AG04449 (cell line): Measurements from ENCODE around the gene TMEM167A.
"Not testable (repeated sequence)": the region's sequence is repeated elsewhere in the genome, so short reads cannot be mapped to it uniquely, and the experiment has no call there.

ENCODE experiments used
- CTCF ChIA-PET: fragments of 350-600 bp; formaldehyde crosslinking; extraction: SDS; loops from one replicate; lab custom pipeline; 2021; ENCODE audit warnings: antibody characterized with exemption; lab: Yijun Ruan, JAX
- POLR2A ChIA-PET: fragments of 400-600, 350-600 bp; formaldehyde crosslinking; extraction: SDS; loops from one replicate; lab custom pipeline; 2020; ENCODE audit warnings: antibody characterized with exemption, inconsistent platforms; lab: Yijun Ruan, JAX
- DNase-seq: peaks from one replicate; pipeline ENCODE4 v3.0.0-alpha.2; 2010; ENCODE audit warnings: low read depth, low spot score
- H3K4me3 ChIP-seq: 2 replicates; pipeline ENCODE4 v1.5.1; 2011; ENCODE audit warnings: low read depth, mild to moderate bottlenecking, control low read depth, low read length
- TF ChIP-seq, protein P1 (sequence below): IDR thresholded peaks from one replicate; pipeline ENCODE4 v1.5.1; 2011; ENCODE audit warnings: mild to moderate bottlenecking, moderate library complexity, low read length, control low read depth, inconsistent platforms; ENCODE audit not compliant: insufficient read depth; ENCODE audit errors: missing control alignments

TMEM167A gene

DNA sequence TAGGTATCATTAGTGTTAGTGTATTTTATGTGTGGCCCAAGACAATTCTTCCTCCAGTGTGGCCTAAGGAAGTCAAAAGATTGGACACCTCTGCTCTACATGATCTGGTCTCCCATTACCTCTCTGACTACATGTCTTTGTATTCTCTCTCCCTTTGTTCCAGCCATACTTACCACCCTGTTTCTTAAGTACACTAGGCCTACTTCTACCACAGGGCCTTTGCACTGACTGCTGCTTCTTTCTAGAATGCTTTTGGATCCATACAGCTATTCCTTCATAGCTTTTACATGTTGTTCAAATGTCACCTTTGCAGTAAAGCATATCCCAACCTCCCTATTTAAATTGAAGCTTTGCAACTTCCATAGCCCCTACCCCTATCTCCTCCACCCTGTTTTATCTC lies 5.6 kb upstream of the TMEM167A start:
- TF ChIP-seq, protein P1, sequence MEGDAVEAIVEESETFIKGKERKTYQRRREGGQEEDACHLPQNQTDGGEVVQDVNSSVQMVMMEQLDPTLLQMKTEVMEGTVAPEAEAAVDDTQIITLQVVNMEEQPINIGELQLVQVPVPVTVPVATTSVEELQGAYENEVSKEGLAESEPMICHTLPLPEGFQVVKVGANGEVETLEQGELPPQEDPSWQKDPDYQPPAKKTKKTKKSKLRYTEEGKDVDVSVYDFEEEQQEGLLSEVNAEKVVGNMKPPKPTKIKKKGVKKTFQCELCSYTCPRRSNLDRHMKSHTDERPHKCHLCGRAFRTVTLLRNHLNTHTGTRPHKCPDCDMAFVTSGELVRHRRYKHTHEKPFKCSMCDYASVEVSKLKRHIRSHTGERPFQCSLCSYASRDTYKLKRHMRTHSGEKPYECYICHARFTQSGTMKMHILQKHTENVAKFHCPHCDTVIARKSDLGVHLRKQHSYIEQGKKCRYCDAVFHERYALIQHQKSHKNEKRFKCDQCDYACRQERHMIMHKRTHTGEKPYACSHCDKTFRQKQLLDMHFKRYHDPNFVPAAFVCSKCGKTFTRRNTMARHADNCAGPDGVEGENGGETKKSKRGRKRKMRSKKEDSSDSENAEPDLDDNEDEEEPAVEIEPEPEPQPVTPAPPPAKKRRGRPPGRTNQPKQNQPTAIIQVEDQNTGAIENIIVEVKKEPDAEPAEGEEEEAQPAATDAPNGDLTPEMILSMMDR, result no peak
- DNase-seq, result no peak
- ChIA-PET CTCF (no interaction called here), POLR2A (no interaction called here)
- H3K4me3 ChIP-seq, result no peak overlapping the region

- ChIA-PET POLR2A (interaction anchor here (0.6 to 0.9 kb wide), 5 partner anchors 18 to 812 kb away, joined by 3 read pairs; no protein-coding TSS in a partner anchor), CTCF (interaction anchor here (0.6 to 1.0 kb wide), 3 partner anchors 8 to 728 kb away, joined by 3 to 5 read pairs (median 3); no protein-coding TSS in a partner anchor)
- peak overlapping the region; percentile 85 for H3K4me3 ChIP-seq
- no peak for DNase-seq
- TF ChIP-seq, protein P1, result no peak
These were observed 568 bp upstream of the TMEM167A start for GRCh38 chr5:83077662-83078261.

DNA sequence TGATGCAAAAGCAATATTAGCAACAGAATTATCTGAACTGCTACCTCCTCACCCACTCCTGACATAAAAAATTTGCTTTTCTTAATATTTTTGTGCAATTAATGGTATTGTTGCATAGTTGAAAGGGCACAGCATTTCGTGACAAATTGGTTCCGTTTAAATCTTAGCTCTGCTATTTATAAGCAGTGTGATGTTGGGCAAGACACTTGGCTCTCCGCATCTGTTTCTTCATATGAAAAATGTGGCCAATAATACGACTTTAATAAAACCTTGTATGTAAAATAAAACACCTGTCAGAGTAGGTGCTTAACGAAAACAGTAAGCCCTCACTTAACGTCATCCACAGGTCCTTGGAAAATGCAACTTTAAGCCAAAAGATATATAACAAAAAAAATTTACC lies 4.2 kb downstream of the TMEM167A start:
- TF ChIP-seq, protein P1, result no peak
- DNase-seq, result no peak
- no peak overlapping the region for H3K4me3 ChIP-seq
- ChIA-PET POLR2A (no interaction called here), CTCF (no interaction called here)

DNA sequence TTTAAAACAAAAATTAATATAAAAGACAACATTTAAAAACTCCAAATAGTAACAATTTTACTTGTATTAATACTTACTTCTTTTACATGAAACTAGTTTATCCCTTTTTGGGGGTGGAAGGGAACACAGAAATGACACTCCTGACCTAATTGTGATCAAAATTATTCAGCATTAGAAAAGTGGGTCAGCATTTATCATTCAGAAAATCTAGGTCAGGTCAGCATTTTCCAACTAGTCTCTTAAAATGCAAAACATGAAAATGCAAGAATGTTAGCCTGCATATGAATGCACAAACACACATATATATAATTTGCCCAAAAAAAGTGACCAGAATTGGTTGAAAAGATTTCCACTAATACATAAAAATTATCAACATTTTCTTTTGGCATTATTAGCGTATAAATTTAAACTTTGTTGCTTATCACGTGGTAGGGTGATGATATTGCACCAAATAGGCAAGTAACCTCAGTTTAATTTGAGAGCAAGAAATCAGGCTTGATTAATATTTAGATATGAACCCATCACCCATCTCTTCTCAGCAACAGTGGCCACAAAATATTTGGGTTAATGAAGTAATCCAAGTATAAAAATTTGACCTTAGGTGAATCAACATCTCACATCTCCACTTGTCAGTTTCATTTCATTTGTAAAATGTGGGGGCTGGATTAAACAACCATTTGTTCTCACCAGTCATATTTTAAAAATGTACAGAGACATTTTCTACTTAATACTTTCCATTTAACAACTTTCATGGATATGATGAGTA lies 5.7 kb downstream of the TMEM167A start:
- TF ChIP-seq, protein P1, result no peak
- H3K4me3 ChIP-seq, result no peak overlapping the region
- no peak for DNase-seq
- ChIA-PET CTCF (no interaction called here), POLR2A (no interaction called here)

DNA sequence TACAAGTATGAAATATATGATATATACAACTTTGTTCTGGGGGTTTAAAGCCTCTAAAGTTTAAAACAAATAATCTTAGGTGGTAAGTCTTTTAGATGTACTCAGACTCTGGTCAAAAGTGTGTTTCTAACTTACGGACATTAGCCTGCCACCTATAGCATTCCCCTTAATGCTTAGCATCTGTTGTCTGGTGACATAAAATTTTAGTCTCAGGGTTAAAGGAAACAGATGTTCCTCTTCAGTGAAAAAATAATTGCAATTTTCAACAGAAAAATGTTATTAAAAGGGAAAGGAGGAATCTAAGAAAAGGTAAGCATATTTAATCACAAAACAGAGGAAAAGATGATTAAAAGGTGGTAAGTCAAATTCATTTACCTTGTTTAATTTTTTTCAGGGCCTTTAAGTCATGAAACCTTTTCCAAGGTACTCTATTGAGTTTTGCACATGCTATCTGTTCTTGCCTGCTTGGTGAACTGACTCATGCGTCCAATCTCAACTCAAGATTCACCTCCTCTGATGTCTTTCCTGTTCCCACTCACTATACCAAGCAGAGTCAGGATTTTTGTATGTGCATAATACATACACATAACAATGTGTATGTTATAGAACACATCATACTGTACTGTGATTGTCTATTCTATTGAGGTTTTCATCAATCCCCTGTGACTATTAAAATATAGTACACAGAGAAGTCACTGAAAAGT lies 7.9 kb downstream of the TMEM167A start:
- DNase-seq, result no peak
- no peak overlapping the region for H3K4me3 ChIP-seq
- POLR2A ChIA-PET, result no interaction called here
- TF ChIP-seq, protein P1, result no peak
- CTCF ChIA-PET, result no interaction called here

GRCh38 chr5:83067377-83067776 lies 9.8 kb downstream of the TMEM167A start:
- ChIA-PET CTCF (interaction anchor here (0.7 to 1.3 kb wide), 2 partner anchors 715 to 755 kb away, joined by 3 to 4 read pairs; no protein-coding TSS in a partner anchor), POLR2A (interaction anchor here (0.6 kb wide), 1 partner anchor 1242 kb away, joined by 3 read pairs; no protein-coding TSS in a partner anchor)
- H3K4me3 ChIP-seq, DNase-seq: not testable (repeated sequence)
